HepG2 (cell line): ENCODE data around the gene LEMD2. TPM values are rescaled to one million over a fixed set of nuclear protein-coding genes. Genes with fewer than 3 reads are reported as not detected.

ENCODE experiments used
- ATAC-seq: fragments of 200-7000 bp; cut with Tn5 transposase; 3 replicates; pipeline ENCODE4 v1.9.1; 2020; ENCODE audit warnings: mild to moderate bottlenecking, moderate library complexity
- BruUV-seq: library from RNA; stranded (reverse); fragments of 400-500 nt; replicated peaks from 2 replicates; lab custom pipeline; 2021; lab: Mats Ljungman, UMichigan
- CTCF ChIA-PET: fragments of 300-600 bp; formaldehyde crosslinking; extraction: SDS; loops from one replicate; lab custom pipeline; 2021; ENCODE audit warnings: low total read pairs, inconsistent platforms, low intra/inter-chr PET ratio; lab: Yijun Ruan, JAX
- POLR2A ChIA-PET: fragments of 350-600 bp; sonication (Branson Sonifier 250); formaldehyde crosslinking; loops from one replicate; lab custom pipeline; 2020; ENCODE audit warnings: antibody characterized with exemption, inconsistent platforms; lab: Yijun Ruan, JAX
- DNase-seq: peaks from one replicate; pipeline ENCODE4 v3.0.0-alpha.2; 2015; ENCODE audit warnings: low spot score
- FAIRE-seq: peaks from 3 replicates; lab custom pipeline; 2011; peaks lifted over from hg19 to GRCh38; lab: Jason Lieb, UNC
- H2AFZ ChIP-seq: one replicate; pipeline ENCODE4 v1.6.1; 2011; ENCODE audit warnings: low read length, inconsistent platforms
- H3K27ac ChIP-seq: fragments of 300-600 bp; 3 replicates; pipeline ENCODE4 v1.8.0; 2011; ENCODE audit warnings: mixed run types, mild to moderate bottlenecking, mixed read lengths, low read length, inconsistent platforms; ENCODE audit not compliant: insufficient read depth; ENCODE audit errors: extremely low read length
- H3K27me3 ChIP-seq, 2 experiments: fragments of 200-600 bp in 1 of 2; 2 replicates in 1 of 2; 3 replicates in 1 of 2; pipeline versions ENCODE4 v1.6.0 to v1.8.0; 2011; ENCODE audit warnings: low read length in 2 of 2, mild to moderate bottlenecking in 2 of 2, moderate library complexity in 2 of 2, inconsistent platforms in 1 of 2; ENCODE audit not compliant: insufficient read depth in 2 of 2, control insufficient read depth in 1 of 2
- H3K36me3 ChIP-seq, 2 experiments: fragments of 200-600 bp in 1 of 2; replicated peaks in 1 of 2; 2 replicates in 1 of 2; 3 replicates in 1 of 2; pipeline versions ENCODE4 v1.5.1 to v1.8.0; 2011; ENCODE audit warnings: low read length in 2 of 2, inconsistent platforms in 1 of 2; ENCODE audit not compliant: insufficient read depth in 2 of 2, control insufficient read depth in 1 of 2
- H3K4me1 ChIP-seq: 2 replicates; pipeline ENCODE4 v1.5.1; 2012; ENCODE audit warnings: low read length, inconsistent platforms; ENCODE audit not compliant: insufficient read depth
- H3K4me2 ChIP-seq: 2 replicates; pipeline ENCODE4 v1.6.0; 2011; ENCODE audit warnings: low read depth, low read length, inconsistent platforms
- H3K4me3 ChIP-seq, 3 experiments: fragments of 200-600 bp in 1 of 3; sonication (generic), shearing (Covaris generic) in 1 of 3; replicated peaks in 1 of 3; 2 replicates each; pipeline ENCODE4 v1.5.1; 2011 to 2016; ENCODE audit warnings: low read length in 3 of 3, inconsistent platforms in 2 of 3, low read depth in 2 of 3, mild to moderate bottlenecking in 2 of 3, control low read depth in 1 of 3, mixed read lengths in 1 of 3; ENCODE audit not compliant: insufficient read depth in 1 of 3
- H3K79me2 ChIP-seq: one replicate; pipeline ENCODE4 v1.6.1; 2011; ENCODE audit warnings: low read length, inconsistent platforms; ENCODE audit not compliant: insufficient read depth
- H3K9ac ChIP-seq: 2 replicates; pipeline ENCODE4 v1.6.0; 2011; ENCODE audit warnings: mild to moderate bottlenecking, low read depth, low read length, inconsistent platforms; ENCODE audit not compliant: insufficient read depth
- H3K9me3 ChIP-seq: 2 replicates; pipeline ENCODE4 v1.5.1; 2012; ENCODE audit warnings: mild to moderate bottlenecking, low read length
- H4K20me1 ChIP-seq: 2 replicates; pipeline ENCODE4 v1.6.0; 2011; ENCODE audit warnings: inconsistent platforms, mild to moderate bottlenecking, low read length, moderate library complexity; ENCODE audit not compliant: insufficient read depth
- EED ChIP-seq: sonication (generic); formaldehyde crosslinking; IDR thresholded peaks from 2 replicates; pipeline ENCODE4 v1.5.0; 2020; ENCODE audit warnings: mild to moderate bottlenecking, missing genetic modification reagents
- FIP1L1 ChIP-seq: fragments of 200-400 bp; formaldehyde crosslinking; IDR thresholded peaks from 2 replicates; pipeline ENCODE4 v1.6.1; 2018; ENCODE audit warnings: low read depth, mild to moderate bottlenecking, low read length, moderate library complexity, borderline replicate concordance; ENCODE audit not compliant: insufficient read depth
- GATAD1 ChIP-seq: IDR thresholded peaks from 2 replicates; pipeline ENCODE4 v1.6.1; 2016; ENCODE audit warnings: missing genetic modification reagents, missing compliant biosample characterization
- NFE2L2 ChIP-seq: fragments of 150-350 bp; IDR thresholded peaks from 2 replicates; pipeline ENCODE4 v1.6.1; 2014; ENCODE audit warnings: low read length
- SOX13 ChIP-seq, 3 experiments: fragments of 450-650 bp in 1 of 3; sonication (generic) in 1 of 3; formaldehyde crosslinking in 1 of 3; IDR thresholded peaks in 2 of 3; conservative IDR thresholded peaks in 1 of 3; 2 replicates each; pipeline versions ENCODE4 v1.5.0 to v1.6.1; 2016 to 2020; ENCODE audit warnings: antibody characterized with exemption in 1 of 3, mild to moderate bottlenecking in 1 of 3, missing compliant biosample characterization in 1 of 3, missing genetic modification reagents in 1 of 3, moderate library complexity in 1 of 3
- ZFP62 ChIP-seq: sonication (generic); formaldehyde crosslinking; IDR thresholded peaks from 2 replicates; pipeline ENCODE4 v1.4.0; 2020; ENCODE audit warnings: missing genetic modification reagents
- ZFX ChIP-seq: sonication (generic); formaldehyde crosslinking; IDR thresholded peaks from 2 replicates; pipeline ENCODE4 v1.4.0; 2020; ENCODE audit warnings: mild to moderate bottlenecking, low read depth, missing genetic modification reagents, moderate library complexity
- ZNF263 ChIP-seq: sonication (generic); formaldehyde crosslinking; IDR thresholded peaks from 2 replicates; pipeline ENCODE4 v1.4.0; 2020; ENCODE audit warnings: missing genetic modification reagents
- ZNF569 ChIP-seq: sonication (generic); formaldehyde crosslinking; IDR thresholded peaks from 2 replicates; pipeline ENCODE4 v1.5.0; 2020; ENCODE audit warnings: mild to moderate bottlenecking, missing genetic modification reagents, moderate library complexity, borderline replicate concordance
- ZSCAN20 ChIP-seq: sonication (generic); formaldehyde crosslinking; IDR thresholded peaks from 2 replicates; pipeline ENCODE4 v1.4.0; 2020; ENCODE audit warnings: missing genetic modification reagents, mild to moderate bottlenecking, borderline replicate concordance
- WGBS: methylation state at CpG from one replicate; pipeline ENCODE4 v1.1.6; 2017; ENCODE audit warnings: low lambda C conversion rate; 5-methylcytosine and 5-hydroxymethylcytosine counted together
- in situ Hi-C: cut with HindIII; loops from 2 replicates; pipeline ENCODE4 v1.10.0; 2017; ENCODE audit warnings: low pct_unique_long_range_greater_than_20kb; ENCODE audit not compliant: extremely low pct_ligation_motif_present
- intact Hi-C: fragments of 100-400 bp; cut with micrococcal nuclease; formaldehyde crosslinking; loops from one replicate; pipeline ENCODE4 v1.10.0; 2022; ENCODE audit not compliant: unreplicated experiment
- polyA plus RNA-seq, 8 experiments: library from polyadenylated mRNA; depleted of rRNA in 3 of 8; stranded (reverse) in 7 of 8; unstranded in 1 of 8; fragments of >200 nt; fragmentation: Illumina TruSeq in 4 of 8; extraction: Trizol in 4 of 8; gene quantifications; 2 replicates each; pipeline versions ENCODE4 v1.2.1 to v1.2.3, GENCODE V29; 2011 to 2016; ENCODE audit warnings: low read depth in 4 of 8, missing spikeins in 1 of 8, mixed read lengths in 1 of 8; ENCODE audit not compliant: insufficient read depth in 1 of 8
- total RNA-seq, 5 experiments: library from RNA; depleted of rRNA; stranded (reverse); fragments of >200 nt; fragmentation: Illumina TruSeq; extraction: Trizol; gene quantifications; 2 replicates each; pipeline ENCODE4 v1.2.3, GENCODE V29; 2016; ENCODE audit warnings: low read depth in 1 of 5
- TF ChIP-seq, protein P1 (sequence below), 2 experiments: fragments of 450-650 bp in 1 of 2; sonication (generic) in 1 of 2; formaldehyde crosslinking; IDR thresholded peaks; 2 replicates each; pipeline versions ENCODE4 v1.5.0 to v1.8.0; 2020 to 2022; ENCODE audit warnings: mild to moderate bottlenecking in 1 of 2, missing genetic modification reagents in 1 of 2
- TF ChIP-seq, protein P2 (sequence below): sonication (generic); formaldehyde crosslinking; IDR thresholded peaks from 2 replicates; pipeline ENCODE4 v1.5.1; 2020; ENCODE audit warnings: mild to moderate bottlenecking, missing genetic modification reagents, moderate library complexity
- TF ChIP-seq, protein P3 (sequence below): sonication (generic); formaldehyde crosslinking; IDR thresholded peaks from 2 replicates; pipeline ENCODE4 v1.4.0; 2020; ENCODE audit warnings: missing genetic modification reagents, borderline replicate concordance
- TF ChIP-seq, protein P4 (sequence below): sonication (generic); formaldehyde crosslinking; IDR thresholded peaks from 2 replicates; pipeline ENCODE4 v1.4.0; 2020; ENCODE audit warnings: missing genetic modification reagents

Gene LEMD2
- total and polyA plus RNA-seq, 2 of the 13 experiments (the other 11 are each of a cell fraction or from before 2014, with no cell fraction given), result 45.2 to 62.9 TPM

DNA sequence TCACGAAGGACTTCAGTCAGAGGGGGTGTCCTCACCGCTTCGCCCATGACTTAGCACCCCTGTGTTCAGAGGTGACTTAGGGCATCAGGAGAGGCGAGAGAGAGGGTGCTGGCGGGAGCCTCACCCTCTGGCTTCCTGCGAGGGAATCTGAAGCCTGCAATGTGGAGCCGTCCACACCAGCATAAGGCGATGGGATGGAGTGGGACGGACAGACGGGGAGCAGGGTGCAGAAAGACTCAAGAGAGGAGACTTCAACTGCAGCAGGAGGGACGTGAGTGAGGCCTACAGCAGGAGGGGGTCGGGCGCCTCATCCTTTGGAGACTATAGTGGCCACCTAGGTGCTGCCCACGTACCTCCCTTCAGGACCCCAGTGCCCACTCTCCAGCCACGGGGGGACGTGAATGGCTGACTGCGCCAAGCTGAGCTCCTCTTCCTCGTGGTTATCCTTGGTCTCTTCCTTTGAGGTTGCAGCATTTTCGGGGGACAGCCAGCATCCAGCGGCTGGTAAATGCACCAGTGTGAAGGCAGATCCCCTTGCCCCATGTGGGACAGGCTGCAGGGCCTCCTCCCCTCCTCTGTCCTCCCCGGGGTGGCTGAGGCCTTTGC is 41.8 kb upstream of the LEMD2 start (continued):
- TF ChIP-seq, protein P1, sequence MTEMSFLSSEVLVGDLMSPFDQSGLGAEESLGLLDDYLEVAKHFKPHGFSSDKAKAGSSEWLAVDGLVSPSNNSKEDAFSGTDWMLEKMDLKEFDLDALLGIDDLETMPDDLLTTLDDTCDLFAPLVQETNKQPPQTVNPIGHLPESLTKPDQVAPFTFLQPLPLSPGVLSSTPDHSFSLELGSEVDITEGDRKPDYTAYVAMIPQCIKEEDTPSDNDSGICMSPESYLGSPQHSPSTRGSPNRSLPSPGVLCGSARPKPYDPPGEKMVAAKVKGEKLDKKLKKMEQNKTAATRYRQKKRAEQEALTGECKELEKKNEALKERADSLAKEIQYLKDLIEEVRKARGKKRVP (CRISPR knock-in tag; IDR thresholded peaks at IDR 0.05), result no peak

DNA sequence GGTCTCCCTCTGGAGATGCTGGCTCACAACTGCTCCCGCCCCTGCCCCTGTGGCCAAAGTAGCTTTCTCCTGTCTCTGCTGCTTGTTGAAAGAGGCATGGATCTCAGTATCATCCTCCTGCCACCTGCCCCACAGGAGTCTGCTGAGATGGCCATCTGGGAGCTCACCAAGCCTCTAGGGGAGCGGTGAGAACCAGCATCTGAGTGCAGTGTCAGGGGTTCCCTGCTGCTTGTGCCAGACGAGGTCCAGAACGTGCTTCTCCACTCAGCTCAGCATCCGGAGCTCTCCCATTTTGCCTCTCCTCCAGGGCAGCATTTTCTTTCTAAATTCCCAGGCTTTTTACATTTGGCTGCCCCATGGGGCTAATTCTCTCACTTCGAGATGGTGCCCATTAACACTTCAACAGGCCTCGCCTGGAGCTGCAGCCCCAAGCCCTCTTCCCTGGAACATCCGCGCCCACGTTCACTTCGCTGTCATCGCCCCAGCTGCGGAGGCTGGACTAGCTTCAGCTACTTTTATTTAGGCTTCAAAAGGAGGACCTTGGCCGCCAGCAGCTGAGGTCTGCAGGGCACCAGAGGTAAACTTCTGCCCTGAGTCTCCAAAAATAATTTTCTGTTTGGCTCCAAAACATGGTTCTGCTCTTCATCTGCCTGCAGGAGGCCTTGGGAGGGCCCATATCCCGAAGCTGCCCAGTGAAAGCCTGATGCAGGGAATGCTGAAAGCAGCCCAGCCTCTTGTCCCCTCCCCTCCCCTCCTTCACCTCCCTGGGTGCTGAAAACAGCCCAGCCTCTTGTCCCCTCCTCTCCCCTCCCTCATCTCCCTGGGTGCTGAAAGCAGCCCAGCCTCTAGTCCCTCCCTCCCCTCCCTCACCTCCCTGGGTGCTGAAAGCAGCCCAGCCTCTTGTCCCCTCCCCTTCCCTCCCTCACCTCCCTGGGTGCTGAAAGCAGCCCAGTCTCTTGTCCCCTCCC is 40.1 kb upstream of the LEMD2 start:
- intact Hi-C loops (no loop called here), in situ Hi-C loops (no loop called here)
- H3K36me3 ChIP-seq, result no peaks in the 10 kb centered on the region
- H3K27me3 ChIP-seq, result peaks cover 2 to 36% of the 10 kb centered on the region in 2 experiments; a peak in 3 of 5 replicates
- H3K9ac ChIP-seq, result no peak overlapping the region
- no peaks in the 10 kb centered on the region for H4K20me1 ChIP-seq
- POLR2A ChIA-PET, result no interaction called here
- no TSS peak for BruUV-seq
- H3K27ac ChIP-seq, result no peak overlapping the region
- H3K79me2 ChIP-seq, result no peaks in the 10 kb centered on the region
- 57% methylated on average over 14 of the region's 15 CpGs for WGBS
- DNase-seq, result no peak
- no peak for ATAC-seq
- FAIRE-seq, result no peak
- H3K4me3 ChIP-seq, result no peak overlapping the region
- no peak overlapping the region for H2AFZ ChIP-seq
- CTCF ChIA-PET, result no interaction called here
- H3K9me3 ChIP-seq, result no peaks in the 10 kb centered on the region
- H3K4me1 ChIP-seq, result peaks cover 20% of the 10 kb centered on the region
- no peak overlapping the region for H3K4me2 ChIP-seq
- TF ChIP-seq ZSCAN20 (CRISPR knock-in tag) (no peak), ZFP62 (CRISPR knock-in tag) (no peak), GATAD1 (CRISPR knock-in tag) (no peak), SOX13 (IDR thresholded peaks at IDR 0.05) (no peak), SOX13 (CRISPR knock-in tag; conservative IDR thresholded peaks at IDR 0.05 in 1 of 2, IDR thresholded peaks at IDR 0.05 in 1 of 2) (no peak), ZNF569 (no peak), NFE2L2 (no peak), EED (CRISPR knock-in tag) (no peak), FIP1L1 (no peak), ZNF263 (no peak), ZFX (CRISPR knock-in tag) (no peak)
- TF ChIP-seq, protein P2, sequence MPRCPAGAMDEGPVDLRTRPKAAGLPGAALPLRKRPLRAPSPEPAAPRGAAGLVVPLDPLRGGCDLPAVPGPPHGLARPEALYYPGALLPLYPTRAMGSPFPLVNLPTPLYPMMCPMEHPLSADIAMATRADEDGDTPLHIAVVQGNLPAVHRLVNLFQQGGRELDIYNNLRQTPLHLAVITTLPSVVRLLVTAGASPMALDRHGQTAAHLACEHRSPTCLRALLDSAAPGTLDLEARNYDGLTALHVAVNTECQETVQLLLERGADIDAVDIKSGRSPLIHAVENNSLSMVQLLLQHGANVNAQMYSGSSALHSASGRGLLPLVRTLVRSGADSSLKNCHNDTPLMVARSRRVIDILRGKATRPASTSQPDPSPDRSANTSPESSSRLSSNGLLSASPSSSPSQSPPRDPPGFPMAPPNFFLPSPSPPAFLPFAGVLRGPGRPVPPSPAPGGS (CRISPR knock-in tag), result no peak
- TF ChIP-seq, protein P3, sequence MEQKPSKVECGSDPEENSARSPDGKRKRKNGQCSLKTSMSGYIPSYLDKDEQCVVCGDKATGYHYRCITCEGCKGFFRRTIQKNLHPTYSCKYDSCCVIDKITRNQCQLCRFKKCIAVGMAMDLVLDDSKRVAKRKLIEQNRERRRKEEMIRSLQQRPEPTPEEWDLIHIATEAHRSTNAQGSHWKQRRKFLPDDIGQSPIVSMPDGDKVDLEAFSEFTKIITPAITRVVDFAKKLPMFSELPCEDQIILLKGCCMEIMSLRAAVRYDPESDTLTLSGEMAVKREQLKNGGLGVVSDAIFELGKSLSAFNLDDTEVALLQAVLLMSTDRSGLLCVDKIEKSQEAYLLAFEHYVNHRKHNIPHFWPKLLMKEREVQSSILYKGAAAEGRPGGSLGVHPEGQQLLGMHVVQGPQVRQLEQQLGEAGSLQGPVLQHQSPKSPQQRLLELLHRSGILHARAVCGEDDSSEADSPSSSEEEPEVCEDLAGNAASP (CRISPR knock-in tag), result no peak
- TF ChIP-seq, protein P4, sequence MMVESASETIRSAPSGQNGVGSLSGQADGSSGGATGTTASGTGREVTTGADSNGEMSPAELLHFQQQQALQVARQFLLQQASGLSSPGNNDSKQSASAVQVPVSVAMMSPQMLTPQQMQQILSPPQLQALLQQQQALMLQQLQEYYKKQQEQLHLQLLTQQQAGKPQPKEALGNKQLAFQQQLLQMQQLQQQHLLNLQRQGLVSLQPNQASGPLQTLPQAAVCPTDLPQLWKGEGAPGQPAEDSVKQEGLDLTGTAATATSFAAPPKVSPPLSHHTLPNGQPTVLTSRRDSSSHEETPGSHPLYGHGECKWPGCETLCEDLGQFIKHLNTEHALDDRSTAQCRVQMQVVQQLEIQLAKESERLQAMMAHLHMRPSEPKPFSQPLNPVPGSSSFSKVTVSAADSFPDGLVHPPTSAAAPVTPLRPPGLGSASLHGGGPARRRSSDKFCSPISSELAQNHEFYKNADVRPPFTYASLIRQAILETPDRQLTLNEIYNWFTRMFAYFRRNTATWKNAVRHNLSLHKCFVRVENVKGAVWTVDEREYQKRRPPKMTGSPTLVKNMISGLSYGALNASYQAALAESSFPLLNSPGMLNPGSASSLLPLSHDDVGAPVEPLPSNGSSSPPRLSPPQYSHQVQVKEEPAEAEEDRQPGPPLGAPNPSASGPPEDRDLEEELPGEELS (CRISPR knock-in tag), result no peak
